ENCODE results near the gene C1S. TPM values are rescaled to one million over a fixed set of nuclear protein-coding genes. Genes with fewer than 3 reads are reported as not detected.

C1S gene
- total RNA-seq, 2 donors from 2014 or later = 13.4 to 14.3 TPM

- Histone ChIP-seq H3K9ac (ENCODE audit: extremely low read depth, low read length, poor library complexity, severe bottlenecking) (no peak overlapping the region), H3K36me3 (ENCODE audit: control insufficient read depth, insufficient read depth, low read length) (no peaks in the 10 kb centered on the region), H3K27me3 (ENCODE audit: control insufficient read depth, insufficient read depth, low read length, poor library complexity, severe bottlenecking) (no peaks in the 10 kb centered on the region), H3K4me1 (ENCODE audit: control insufficient read depth, insufficient read depth, low read length) (no peaks in the 10 kb centered on the region), H3K4me3 (ENCODE audit: low read length) (no peak overlapping the region), H3K27ac (ENCODE audit: low read depth, low read length) (no peak overlapping the region), H3K9me3 (ENCODE audit: control insufficient read depth, low read length) (no peaks in the 10 kb centered on the region)
- WGBS, 2 experiments (ENCODE audit: insufficient coverage in 1 of 2, insufficient read length in 1 of 2) = 88 to 95% methylated on average over 3 to 5 of the region's 5 CpGs
- Mint-ChIP-seq H3K36me3 (ENCODE audit: low read depth) (no peaks in the 10 kb centered on the region), H3K27ac (no peak overlapping the region), H3K4me1 (peaks cover 17% of the 10 kb centered on the region), H3K4me3 (no peak overlapping the region), H3K9me3 (no peaks in the 10 kb centered on the region), H3K27me3 (ENCODE audit: insufficient read depth) (peaks cover 3% of the 10 kb centered on the region)
- TF ChIP-seq CTCF (conservative IDR thresholded peaks at IDR 0.05) = no peak
- no peak for DNase-seq
Observed at GRCh38 chr12:7021956-7022355, 38.6 kb upstream of the C1S start.

GRCh38 chr12:7023114-7023513 lies 37.4 kb upstream of the C1S start:
- Mint-ChIP-seq H3K4me1 (peaks cover 7% of the 10 kb centered on the region), H3K9me3 (no peaks in the 10 kb centered on the region), H3K36me3 (ENCODE audit: low read depth) (no peaks in the 10 kb centered on the region), H3K4me3 (no peak overlapping the region), H3K27me3 (ENCODE audit: insufficient read depth) (peaks cover 8% of the 10 kb centered on the region), H3K27ac (no peak overlapping the region)
- no peak for TF ChIP-seq CTCF (conservative IDR thresholded peaks at IDR 0.05)
- WGBS, 2 experiments (ENCODE audit: insufficient coverage in 1 of 2, insufficient read length in 1 of 2) = 87 to 100% methylated on average over 2 to 3 of the region's 3 CpGs
- no peak overlapping the region for H3K27ac ChIP-seq (ENCODE audit: low read depth, low read length)
- no peak overlapping the region for H3K4me3 ChIP-seq (ENCODE audit: low read length)
- no peaks in the 10 kb centered on the region for H3K27me3 ChIP-seq (ENCODE audit: control insufficient read depth, insufficient read depth, low read length, poor library complexity, severe bottlenecking)
- no peaks in the 10 kb centered on the region for H3K9me3 ChIP-seq (ENCODE audit: control insufficient read depth, low read length)
- no peak for DNase-seq
- H3K36me3 ChIP-seq (ENCODE audit: control insufficient read depth, insufficient read depth, low read length) = no peaks in the 10 kb centered on the region
- H3K4me1 ChIP-seq (ENCODE audit: control insufficient read depth, insufficient read depth, low read length) = no peaks in the 10 kb centered on the region
- H3K9ac ChIP-seq (ENCODE audit: extremely low read depth, low read length, poor library complexity, severe bottlenecking) = no peak overlapping the region

- no peaks in the 10 kb centered on the region for H3K36me3 Mint-ChIP-seq (ENCODE audit: low read depth)
- H3K4me1 Mint-ChIP-seq = no peaks in the 10 kb centered on the region
- Histone ChIP-seq H3K9ac (ENCODE audit: extremely low read depth, low read length, poor library complexity, severe bottlenecking) (no peak overlapping the region), H3K4me1 (ENCODE audit: control insufficient read depth, insufficient read depth, low read length) (no peaks in the 10 kb centered on the region), H3K9me3 (ENCODE audit: control insufficient read depth, low read length) (no peaks in the 10 kb centered on the region), H3K36me3 (ENCODE audit: control insufficient read depth, insufficient read depth, low read length) (no peaks in the 10 kb centered on the region), H3K27ac (ENCODE audit: low read depth, low read length) (no peak overlapping the region), H3K27me3 (ENCODE audit: control insufficient read depth, insufficient read depth, low read length, poor library complexity, severe bottlenecking) (no peaks in the 10 kb centered on the region), H3K4me3 (ENCODE audit: low read length) (no peak overlapping the region)
- H3K27ac Mint-ChIP-seq = no peak overlapping the region
- no peak overlapping the region for H3K4me3 Mint-ChIP-seq
- no peak for TF ChIP-seq CTCF (conservative IDR thresholded peaks at IDR 0.05)
- no peaks in the 10 kb centered on the region for H3K9me3 Mint-ChIP-seq
- peaks cover 8% of the 10 kb centered on the region for H3K27me3 Mint-ChIP-seq (ENCODE audit: insufficient read depth)
- DNase-seq = no peak
- WGBS, 2 experiments (ENCODE audit: insufficient coverage in 1 of 2, insufficient read length in 1 of 2) = 100% methylated on average over 1 of the region's 1 CpG
Observed at GRCh38 chr12:7026854-7027253, 33.7 kb upstream of the C1S start.

Measured in endodermal cell (in vitro differentiated cells).